Activated CD8-positive, alpha-beta memory T cell treated with anti-CD3 and anti-CD28 coated beads for 1 hour (primary cell): ENCODE data around the gene C17orf113.

Experiments used
- DNase-seq, 2 donors: peaks; one replicate each; pipeline ENCODE4 v3.0.0-alpha.2; 2020; ENCODE audit warnings: low read depth in 1 of 2; ENCODE audit errors: extremely low read depth in 1 of 2

The C17orf113 gene

DNA sequence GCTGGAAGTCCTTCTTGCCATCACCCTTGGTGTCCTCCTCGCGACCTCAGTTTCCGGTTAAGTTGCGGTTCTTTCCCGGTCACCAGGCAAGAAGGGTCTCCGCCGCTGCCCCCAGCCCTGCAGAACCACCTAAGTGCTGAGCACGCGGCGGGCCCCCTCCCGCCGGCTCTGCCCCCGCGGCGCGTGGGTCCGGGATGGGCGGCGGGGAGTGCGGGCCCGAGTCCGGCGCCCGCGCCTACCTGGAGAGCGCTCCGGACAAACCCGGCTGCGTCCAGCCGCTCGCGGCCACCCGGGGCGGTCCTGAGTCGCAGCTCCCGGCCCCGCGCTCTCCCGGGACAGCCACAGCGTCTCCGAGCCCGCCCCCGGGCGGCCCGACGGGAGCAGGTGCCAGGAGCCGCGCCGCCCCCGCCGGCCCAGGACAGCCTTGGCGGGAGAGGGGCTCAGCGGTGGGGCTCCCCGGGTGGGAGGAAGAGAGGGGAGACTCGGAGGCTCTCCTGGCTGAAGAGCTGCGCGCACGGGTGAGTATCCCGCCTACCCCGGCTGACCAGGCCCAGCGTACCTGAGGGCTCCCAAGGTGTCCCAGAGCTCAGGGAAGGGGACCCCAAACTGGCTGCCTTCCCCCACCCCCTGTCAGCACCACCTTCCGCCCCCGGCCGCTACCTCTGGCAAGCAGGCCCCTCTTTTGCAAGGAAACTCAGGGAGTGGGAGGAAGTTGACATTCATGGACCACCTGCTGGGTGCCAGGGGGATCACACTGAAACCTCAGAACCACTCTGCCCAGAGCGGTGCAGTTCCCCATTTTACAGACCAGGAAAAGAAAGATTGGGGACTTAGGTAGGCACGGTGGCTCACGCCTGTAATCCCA is 22.2 kb upstream of the C17orf113 start:
- DNase-seq, result no peak

DNA sequence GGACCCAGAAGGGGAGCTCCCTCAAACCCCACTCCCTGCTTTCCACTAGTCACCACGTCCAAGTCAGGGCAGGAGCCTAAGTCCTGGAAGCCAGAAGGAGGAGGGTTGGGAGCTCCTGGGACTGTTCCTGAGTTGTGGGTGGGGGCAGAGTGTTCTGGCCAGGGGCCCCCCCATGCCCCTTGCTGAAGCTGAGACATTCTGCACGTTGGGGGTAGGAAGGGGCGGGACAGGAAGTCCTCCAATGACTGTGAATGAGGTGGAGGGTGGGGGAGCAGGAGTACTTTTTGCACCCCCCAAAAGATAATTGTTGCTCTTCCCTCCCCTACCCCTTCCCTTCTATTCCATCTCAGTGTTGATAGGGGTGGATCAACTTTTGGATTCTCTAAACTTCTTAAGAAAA is 21.4 kb upstream of the C17orf113 start:
- no peak for DNase-seq

DNA sequence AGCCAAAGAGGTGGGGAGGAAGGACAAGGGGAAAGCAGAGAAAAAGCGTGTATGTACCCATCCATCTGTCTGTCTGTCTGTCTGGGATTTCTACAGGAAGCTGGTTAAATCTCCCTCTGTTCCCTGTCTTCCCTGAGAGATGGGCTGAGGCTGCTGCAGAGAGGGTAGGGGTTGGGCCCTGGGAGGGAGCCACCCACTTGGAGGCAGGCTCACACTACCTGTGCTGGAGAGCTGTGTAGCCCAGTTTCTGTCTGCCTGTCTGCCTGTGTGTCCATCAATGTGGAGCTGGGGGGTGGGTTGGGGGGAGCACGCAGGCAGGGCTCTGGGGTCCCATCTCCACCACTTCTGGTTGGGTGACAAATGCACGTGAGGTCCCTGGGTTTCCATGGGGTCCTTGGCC is 18.6 kb upstream of the C17orf113 start:
- DNase-seq, result no peak

DNA sequence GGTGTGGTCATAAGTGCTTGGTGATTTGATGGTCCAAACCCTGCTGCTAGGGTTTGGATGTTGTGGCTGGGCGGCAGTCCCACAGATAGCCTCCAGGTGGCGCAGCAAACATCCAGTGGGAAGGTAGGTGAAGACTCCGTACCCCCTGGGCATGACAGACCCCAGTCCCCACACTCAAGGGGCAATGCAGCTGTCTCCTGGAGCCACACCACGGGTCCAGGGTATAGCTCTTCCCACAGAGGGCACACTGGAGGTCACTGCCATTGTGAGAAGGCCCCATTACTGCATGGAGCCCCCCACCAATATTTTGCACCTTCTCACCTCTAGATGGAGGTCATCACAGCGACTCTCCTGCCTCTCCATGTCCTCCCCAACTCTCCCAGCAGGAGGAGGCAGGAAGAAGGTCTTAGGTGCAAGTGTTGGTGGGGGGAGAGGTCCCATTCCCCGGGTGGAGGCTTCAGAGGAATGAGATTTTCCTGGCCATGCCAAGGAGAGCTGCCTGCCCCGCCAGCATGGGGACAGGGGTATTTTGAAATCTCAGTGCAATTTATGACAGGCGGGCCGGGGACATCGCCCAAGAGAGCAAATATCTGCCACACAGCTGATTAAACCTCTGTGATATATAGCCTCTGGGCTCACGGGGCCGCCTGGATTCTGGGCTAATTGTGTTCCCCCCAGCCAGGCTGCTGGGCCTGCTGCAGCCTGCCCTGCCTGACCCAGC is 17.1 kb upstream of the C17orf113 start:
- DNase-seq, result peak in 1 of 2 donors; percentile 51

DNA sequence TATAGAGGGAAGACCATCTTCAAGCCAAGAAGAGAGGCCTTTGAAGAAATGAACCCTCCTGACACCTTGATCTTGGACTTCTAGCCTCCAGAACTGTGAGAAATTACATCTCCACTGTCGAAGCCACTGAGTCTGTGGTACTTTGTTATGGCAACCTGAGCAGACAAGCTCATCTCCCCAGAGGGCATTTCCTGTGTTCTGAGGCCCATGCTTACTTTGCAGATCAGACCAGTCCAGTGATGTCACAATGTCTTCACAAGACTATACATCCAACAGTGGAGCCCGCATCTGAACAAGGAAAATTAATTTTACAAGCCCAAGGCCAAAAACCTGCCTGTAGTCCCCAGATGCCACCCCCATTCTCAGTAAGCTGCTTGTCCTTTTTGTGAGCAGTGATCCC is 14.8 kb upstream of the C17orf113 start:
- DNase-seq, result no peak

DNA sequence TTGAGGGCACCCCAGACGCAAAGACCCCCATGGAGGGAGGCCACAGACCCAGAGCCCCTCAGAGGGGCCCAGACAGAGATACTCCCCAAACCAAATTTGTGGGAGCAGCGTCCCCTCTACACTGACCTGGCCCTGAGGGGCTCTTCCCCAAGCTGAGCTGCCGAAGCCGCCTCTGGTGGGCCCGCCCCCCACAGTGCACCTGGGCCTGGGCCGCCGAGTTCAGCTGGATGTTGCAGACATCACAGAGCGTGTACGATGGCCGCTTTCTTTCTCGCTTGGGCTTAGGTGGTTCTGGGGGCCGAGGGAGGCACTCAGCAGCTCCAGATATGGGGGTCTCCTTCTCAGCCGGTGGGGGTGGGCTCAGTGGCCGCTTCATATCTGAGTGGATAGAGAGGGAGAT is 12.3 kb upstream of the C17orf113 start:
- no peak for DNase-seq

DNA sequence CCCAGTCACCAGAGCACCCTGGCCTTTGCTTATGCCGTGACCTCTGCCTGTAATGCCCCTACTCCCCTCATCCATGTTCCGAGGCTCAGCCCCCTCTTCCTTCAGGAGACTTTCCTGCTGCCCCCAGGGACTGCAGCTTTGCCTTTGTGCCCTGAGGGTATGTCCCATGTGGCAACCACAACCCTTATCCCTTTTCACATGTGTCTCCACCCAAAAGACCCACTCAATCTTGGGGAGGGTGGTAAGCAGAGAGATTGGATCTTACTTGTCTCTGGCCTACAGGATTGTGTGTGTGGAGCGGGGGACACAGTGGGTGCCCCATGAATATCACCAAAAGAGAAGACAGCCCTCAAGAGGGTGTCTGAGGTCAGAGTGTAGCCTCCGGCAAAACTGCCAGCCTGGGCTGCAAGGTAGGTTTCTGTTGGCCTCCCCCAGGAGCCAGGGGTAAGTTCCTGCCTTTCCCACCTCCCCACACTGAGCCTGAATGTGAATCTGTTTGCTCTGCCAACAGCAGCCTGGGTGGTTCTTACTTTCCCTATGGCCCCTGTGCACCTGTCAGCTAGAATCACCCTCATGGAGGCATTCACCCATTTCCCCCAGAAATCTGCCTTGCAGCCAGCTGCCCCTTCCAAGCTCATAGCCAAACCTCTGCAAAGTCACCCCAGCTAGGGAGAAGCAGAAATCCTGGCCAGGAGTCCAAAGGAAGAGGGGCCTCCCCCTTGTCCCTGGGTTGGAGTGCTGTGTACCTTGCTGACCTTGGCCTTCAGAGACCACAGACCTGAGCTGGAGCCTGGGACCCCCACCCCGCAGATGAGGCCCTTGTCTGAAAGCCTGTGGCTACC is 11.5 kb upstream of the C17orf113 start:
- DNase-seq, result no peak

DNA sequence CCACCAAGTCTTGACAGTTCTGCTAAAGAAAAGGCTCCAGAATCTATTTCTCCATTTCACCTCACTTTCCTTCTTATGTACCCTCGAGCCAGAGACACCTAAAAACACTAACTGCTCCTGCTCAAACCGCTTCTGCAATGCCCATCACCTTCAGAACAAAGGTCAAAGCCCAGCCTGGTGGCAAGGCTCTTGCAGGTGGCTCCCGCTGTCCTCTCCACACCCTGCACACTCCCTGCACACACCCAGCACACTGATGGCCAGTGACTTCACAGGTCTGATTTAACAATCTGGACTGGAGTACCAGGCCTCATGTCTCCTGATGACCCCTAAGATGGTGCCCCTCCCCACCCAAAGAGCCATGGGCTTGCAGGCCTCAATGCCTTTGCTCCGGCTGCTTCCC is 9.8 kb upstream of the C17orf113 start:
- DNase-seq, result no peak

DNA sequence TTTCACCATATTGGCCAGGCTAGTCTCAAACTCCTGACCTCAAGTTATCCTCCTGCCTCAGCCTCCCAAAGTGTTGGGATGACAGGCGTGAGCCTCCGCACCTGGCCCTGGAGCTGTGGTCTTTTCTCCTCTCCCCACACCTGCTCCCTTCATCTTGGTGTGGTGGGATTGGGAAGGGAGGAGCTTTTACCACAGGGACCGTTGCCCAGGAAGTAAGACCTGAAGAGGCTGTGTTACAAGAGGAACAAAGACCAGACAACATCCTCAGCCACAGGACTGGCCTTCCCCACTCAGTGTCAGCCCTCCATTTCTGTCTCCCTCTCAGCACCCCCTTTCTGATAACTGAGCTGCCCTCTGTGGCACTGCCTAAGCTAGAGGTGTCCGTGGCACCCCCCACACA is 9.4 kb upstream of the C17orf113 start:
- DNase-seq, result no peak

DNA sequence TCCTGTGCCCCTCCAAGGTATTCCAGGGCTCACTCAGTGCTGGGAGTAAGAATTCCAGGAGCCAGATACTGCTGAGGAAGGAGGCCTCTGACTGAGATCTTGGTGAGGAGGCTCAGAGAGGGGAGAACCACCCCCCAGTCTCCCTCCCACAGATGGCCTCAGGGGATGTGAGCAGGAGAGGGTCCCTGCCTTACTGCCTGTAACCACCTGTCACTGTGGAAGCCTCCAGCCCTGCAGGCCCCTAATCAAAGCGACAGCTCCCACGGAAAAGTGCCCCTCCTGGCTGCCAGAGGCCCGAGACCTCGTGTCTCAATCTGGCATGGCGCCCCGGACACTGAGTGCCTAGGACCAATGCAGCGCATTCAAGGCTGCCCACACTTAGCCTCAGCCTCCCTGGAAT is 7.7 kb upstream of the C17orf113 start:
- no peak for DNase-seq

DNA sequence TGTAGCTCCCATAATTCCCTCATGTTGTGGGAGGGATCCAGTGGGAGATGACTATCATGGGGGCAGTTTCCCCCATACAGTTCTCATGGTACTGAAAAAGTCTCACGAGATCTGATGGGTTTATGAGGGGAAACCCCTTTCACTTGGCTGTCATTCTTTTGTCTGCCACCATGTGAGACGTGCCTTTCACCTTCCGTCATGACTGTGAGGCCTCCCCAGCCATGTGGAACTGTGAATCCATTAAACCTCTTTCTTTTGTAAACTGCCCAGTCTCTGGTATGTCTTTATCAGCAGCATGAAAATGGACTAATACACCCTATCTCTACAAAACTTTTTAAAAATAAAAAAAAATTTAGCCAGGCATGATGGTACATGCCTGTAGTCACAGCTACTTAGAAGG is 6.2 kb upstream of the C17orf113 start:
- no peak for DNase-seq

DNA sequence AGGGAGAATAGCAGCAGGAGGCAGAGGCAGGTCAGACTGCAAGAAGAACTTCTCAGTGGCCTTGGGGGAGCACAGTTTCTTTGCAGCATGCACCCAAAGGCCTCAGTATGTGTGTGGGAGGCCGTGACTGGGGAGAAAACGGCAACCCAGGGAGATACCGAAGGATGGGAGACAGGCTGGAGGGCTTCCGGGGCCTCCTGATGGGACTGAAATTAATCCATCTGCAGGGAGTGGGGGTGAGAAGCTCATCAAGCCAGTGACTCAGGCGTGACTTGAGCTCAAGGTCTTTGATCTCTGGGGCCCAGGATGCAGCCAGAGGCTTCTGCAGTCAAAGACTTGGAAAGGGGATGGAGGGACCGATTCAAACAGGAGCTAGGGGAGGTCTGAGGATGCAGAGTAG is 5.1 kb upstream of the C17orf113 start:
- no peak for DNase-seq

DNA sequence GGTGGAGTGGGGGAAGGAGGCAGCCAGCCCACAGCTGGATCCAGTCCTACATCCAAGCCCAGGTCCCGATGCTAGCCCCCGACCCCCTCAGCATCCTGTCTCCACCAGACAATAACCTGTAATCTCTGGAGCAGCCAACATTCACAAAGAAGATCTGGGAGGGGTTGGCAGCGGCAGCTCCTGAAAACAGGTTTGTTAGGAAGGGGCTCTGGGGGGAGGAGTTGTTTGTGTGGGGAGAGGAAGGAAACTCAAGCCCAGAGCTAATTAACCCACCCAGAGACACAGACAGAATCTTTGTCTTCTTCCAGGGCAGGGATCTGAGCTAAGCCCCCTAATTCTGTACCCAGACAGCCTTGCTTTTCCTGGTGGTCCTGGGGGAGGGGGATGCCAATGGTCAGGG is 4.6 kb upstream of the C17orf113 start:
- DNase-seq, result no peak

DNA sequence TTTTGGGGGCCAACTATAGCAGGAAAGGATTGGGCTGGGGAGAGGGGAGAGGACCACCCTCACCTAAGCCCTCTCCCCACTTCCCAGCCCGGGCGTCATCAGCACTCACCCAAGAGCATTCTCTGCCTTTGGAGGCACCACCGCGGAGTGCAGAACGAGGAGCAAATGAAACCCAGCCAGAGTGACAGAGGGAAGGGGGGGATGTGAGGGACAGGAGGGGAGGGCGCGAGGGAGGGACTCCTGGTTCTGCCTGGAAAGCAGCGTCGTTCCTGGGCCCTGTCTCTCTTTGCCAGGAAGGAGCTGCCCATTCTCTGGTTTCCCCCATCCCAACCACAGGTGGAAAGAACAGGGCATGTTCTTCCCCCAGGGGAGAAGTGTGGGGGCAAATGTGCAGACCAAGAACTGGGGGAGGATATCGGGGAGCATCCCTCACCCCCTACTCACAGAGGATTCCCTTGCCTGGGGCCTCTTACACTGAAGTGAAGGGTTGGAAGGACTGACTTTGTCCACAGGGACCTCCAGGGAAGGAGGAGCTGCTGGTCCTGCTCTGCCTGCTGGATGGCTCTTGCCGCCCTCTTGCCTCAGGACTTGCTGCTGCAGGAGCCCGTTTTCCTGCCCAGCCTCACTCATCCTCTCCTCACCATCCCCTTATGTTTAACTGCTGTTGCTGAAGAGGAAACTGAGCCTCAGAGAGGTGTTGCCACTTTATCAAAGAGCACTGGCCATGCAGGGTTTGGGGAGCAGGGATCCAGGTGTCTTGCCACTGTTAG is 3.5 kb upstream of the C17orf113 start:
- DNase-seq, result no peak

DNA sequence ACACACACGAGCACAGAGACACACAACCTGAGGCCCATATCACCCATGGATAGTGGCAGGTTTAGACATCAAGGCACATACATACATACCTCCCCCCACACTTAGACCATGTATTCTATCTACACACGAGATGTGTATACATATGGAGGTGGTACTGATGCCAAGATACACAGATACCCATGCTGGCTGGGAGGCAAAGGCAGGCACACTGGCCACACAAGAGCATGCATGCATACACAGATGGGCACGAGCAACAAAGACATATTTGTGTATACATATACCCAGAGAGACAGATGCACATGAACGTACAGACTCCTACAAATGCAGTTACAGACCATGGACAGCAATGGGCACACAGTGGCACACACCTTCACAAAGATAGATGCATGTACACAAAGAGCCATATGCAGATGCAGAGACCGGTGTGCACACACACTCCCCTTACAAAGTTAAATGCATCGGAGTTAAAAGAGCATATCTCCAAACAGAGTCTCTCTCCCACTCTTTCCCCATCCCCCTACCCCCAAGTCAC is 2.0 kb upstream of the C17orf113 start:
- DNase-seq, result no peak

DNA sequence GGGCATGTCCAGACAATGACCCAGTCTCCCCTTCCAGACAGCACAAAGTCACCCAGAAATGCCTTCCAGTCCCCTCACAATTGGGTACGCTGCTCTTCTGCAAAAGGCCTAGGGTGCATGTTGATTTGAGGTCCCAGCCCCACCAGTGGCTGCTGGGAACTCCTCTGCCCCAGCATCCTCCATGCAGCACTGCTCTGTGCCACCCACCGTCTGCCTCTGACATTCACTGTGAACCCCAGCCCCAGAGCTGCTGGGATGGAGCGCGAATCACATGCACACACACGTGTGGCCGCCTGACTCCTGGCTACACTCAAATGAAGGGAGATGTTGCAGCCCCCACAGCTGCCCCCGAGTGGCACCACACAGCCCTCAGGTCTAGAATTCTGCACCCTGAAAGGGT is 1.2 kb upstream of the C17orf113 start:
- no peak for DNase-seq

DNA sequence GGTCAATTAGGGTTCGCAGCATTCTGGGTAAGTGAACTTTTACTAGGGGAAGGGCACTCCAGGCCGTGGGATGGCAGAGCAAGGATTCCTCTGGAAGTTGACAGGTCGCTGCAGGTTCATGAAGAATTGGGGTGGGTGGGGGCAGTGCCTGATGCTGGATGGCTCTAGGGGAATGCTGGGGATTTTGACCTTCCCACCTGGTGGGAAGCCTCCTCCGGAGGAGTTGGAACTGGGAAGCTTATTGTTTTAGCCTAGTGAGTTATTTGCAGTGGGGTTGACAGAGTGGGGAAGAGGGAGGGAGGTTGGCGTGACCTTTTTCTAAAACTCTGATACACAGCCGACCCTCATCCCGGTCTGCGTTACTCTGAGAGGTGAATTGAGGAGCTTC is 606 bp upstream of the C17orf113 start:
- no peak for DNase-seq

DNA sequence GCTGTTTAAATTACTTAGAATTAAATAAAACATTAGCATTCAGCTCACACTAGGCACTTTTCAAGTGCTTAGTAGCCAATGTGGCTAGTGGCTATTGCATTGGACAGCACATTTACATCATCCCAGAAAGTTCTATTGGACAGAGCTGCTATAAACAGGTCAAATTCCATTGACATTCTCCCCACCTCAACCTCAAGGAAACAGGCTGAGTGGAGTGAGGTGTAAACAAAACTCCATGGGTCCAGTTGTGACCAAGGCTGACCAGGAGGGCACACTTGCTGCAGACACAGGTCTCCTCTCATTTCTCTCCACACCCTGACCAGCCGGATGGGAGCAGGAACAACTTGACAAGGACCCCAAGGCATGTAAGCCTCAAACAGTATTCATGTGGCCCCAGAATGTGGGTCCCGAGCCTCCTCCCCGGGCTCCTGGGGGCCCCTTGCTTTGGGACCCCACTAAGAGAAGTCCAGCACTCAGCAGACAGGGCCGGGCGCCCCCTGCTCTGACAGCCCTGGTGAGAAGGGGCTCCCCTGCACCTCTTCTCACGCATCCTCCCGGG is 488 bp downstream of the C17orf113 start:
- no peak for DNase-seq

DNA sequence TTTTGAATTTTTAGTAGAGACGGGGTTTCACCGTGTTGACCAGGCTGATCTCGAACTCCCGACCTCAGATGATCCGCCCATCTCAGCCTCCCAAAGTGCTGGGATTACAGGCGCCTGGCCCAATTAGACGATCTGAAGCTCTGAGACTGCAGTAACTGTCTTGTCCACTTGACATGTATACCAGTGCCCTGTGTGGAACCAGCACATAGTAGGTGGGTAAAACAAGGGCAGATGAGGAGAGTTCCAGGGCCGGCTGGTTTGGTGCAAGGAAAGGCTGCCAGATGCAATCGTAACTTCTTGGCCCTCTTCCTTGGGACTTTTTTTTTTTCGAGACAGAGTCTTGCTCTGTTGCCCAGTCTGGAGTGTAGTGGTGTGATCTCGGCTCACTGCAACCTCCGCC is 3.1 kb downstream of the C17orf113 start:
- no peak for DNase-seq

DNA sequence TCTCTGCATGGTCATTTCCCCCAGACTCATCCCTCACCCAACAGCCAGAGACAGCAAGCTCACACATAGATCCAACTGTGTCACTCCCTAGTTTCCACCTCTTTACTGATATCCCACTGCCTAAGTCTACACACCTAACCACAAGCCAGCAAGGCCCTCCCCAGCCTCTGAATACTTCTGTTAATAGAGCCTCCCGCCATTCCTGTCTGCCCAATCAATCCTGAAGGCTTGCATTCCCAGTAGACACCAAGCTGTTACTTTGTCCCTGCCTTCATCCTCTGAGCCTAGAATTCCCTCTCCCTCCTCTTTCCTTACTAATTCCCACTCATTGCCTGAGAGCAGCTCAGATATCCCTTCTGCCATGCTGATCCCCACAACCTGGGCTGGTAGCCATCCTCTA is 4.7 kb downstream of the C17orf113 start:
- no peak for DNase-seq
